Right lobe of liver (tissue), 6 donors: ENCODE results near the gene HMGCL. TPM values are rescaled to one million over a fixed set of nuclear protein-coding genes. Genes with fewer than 3 reads are reported as not detected.

Source experiments
- ATAC-seq, 4 donors: fragments of 200-7000 bp; cut with Tn5 transposase; one replicate each; pipeline ENCODE4 v1.9.1; 2020; ENCODE audit warnings: mild to moderate bottlenecking in 4 of 4, moderate library complexity in 4 of 4
- DNase-seq, 3 donors: peaks; one replicate each; pipeline ENCODE4 v3.0.0-alpha.2; 2020
- H3K27ac ChIP-seq, 3 donors: fragments of 200-600 bp; one replicate each; pipeline ENCODE4 v1.8.0; 2022
- H3K27me3 ChIP-seq, 2 donors: fragments of 200-600 bp; one replicate each; pipeline ENCODE4 v1.8.0; 2022
- H3K36me3 ChIP-seq, 4 donors: fragments of 200-600 bp; sonication (generic) in 1 of 4; one replicate each; pipeline versions ENCODE4 v1.5.1 to v1.8.0; 2017 to 2022; ENCODE audit warnings: control low read depth in 1 of 4
- H3K4me1 ChIP-seq, 4 donors: fragments of 200-600 bp; sonication (generic) in 1 of 4; one replicate each; pipeline versions ENCODE4 v1.5.1 to v1.8.0; 2017 to 2022; ENCODE audit warnings: control low read depth in 1 of 4
- H3K4me3 ChIP-seq, 3 donors: fragments of 200-600 bp; one replicate each; pipeline ENCODE4 v1.8.0; 2022
- H3K9me3 ChIP-seq, 4 donors: fragments of 200-600 bp; sonication (generic) in 1 of 4; one replicate each; pipeline versions ENCODE4 v1.5.1 to v1.8.0; 2017 to 2022; ENCODE audit warnings: control low read depth in 1 of 4
- CTCF ChIP-seq, 4 donors: fragments of 200-600 bp in 3 of 4; fragments of 450-650 bp in 1 of 4; IDR thresholded peaks; one replicate each; pipeline versions ENCODE4 v1.5.1 to v1.8.0; 2016 to 2022; ENCODE audit warnings: antibody characterized with exemption in 4 of 4, mild to moderate bottlenecking in 2 of 4
- POLR2A ChIP-seq: fragments of 450-650 bp; IDR thresholded peaks from one replicate; pipeline ENCODE4 v1.6.1; 2017; ENCODE audit warnings: antibody characterized with exemption, mild to moderate bottlenecking
- WGBS: methylation state at CpG from one replicate; pipeline ENCODE4 v1.1.6; 2018; ENCODE audit warnings: low coverage, low lambda C conversion rate; ENCODE audit not compliant: insufficient coverage; ENCODE audit errors: missing lambda C conversion rate; 5-methylcytosine and 5-hydroxymethylcytosine counted together
- intact Hi-C, 2 donors: fragments of 100-400 bp; cut with DNase I; formaldehyde crosslinking; loops; one replicate each; pipeline versions ENCODE4 v1.11.2 to v1.14.1; 2022
- long read RNA-seq: library from polyadenylated mRNA; unstranded; transcript quantifications from one replicate; pipeline ENCODE4 v2.0.0, GENCODE V29; 2019
- total RNA-seq, 6 experiments: library from RNA; depleted of rRNA in 2 of 6; stranded (reverse); fragments of >200 nt in 2 of 6; fragmentation: NEBNext Ultra II Directional in 3 of 6; extraction: Animal tissue kit (Norgen Biotek cat#: 25700) in 3 of 6; gene quantifications; one replicate each; pipeline versions ENCODE4 v1.1.0 to v1.2.4, GENCODE V29; 2016 to 2023
- donor health status: DM: no; HTN: yes; CAD: no.
- donor health status: DM: no; HTN: no; CAD: no.
- donor health status: DM: no; HTN: no; CAD: no.
- donor health status: DM: no; HTN: yes; CAD: no.
- donor health status: DM: no; HTN: yes; CAD: no.

HMGCL gene
- 100 to 1,000 TPM; 143 to 178 (median 160) TPM for total RNA-seq
- long read RNA-seq, transcript HMGCL-203 (9 exons, 1,600 nt) = major isoform, 79 of 95 reads
- long read RNA-seq, partial matches to known transcripts = 6 of 95 reads
- long read RNA-seq, other reads (novel, unspliced or antisense) = 10 of 95 reads

GRCh38 chr1:23825076-23825761, at the start of gene HMGCL:
TSS of gene HMGCL (minus strand) at chr1:23825429. CDS start at chr1:23825415, 14 bp downstream.
- intact Hi-C loops = no loop called here
- H3K27ac ChIP-seq = peak within 1 kb of the TSS; percentile 97 to 99 (median 98)
- peak within 1 kb of the TSS; percentile 90 to 94 (median 91) for H3K4me3 ChIP-seq
- no peaks in the 10 kb centered on the region for H3K27me3 ChIP-seq
- peaks cover 0 to 12% (median 0%) of the 10 kb centered on the region in 4 donors for H3K4me1 ChIP-seq
- DNase-seq = peak; percentile 92 to 93 (median 92)
- H3K9me3 ChIP-seq = no peaks in the 10 kb centered on the region
- peak; percentile 96 to 98 (median 97) for ATAC-seq
- TF ChIP-seq POLR2A (peak; percentile 90), CTCF (IDR thresholded peaks at IDR 0.05) (no peak)
- no peaks in the 10 kb centered on the region for H3K36me3 ChIP-seq
- under 1% methylated on average over 17 of the region's 42 CpGs for WGBS

- Histone ChIP-seq H3K27ac (no peak overlapping the region), H3K4me3 (no peak overlapping the region), H3K4me1 (peaks cover 0 to 2% (median under 1%) of the 10 kb centered on the region in 4 donors), H3K27me3 (no peaks in the 10 kb centered on the region), H3K36me3 (no peaks in the 10 kb centered on the region), H3K9me3 (no peaks in the 10 kb centered on the region)
- TF ChIP-seq CTCF (IDR thresholded peaks at IDR 0.05) = no peak
- no peak for TF ChIP-seq POLR2A
- intact Hi-C loops = no loop called here
- DNase-seq (no peak), ATAC-seq (no peak)
- WGBS = 80% methylated on average over 3 of the region's 3 CpGs
These were observed 47.2 kb upstream of the HMGCL start for GRCh38 chr1:23872421-23872820.

GRCh38 chr1:23869051-23869450, 43.8 kb upstream of the HMGCL start:
- DNase-seq = no peak

GRCh38 chr1:23868557-23869016, 43.4 kb upstream of the HMGCL start:
- DNase-seq = peak in 1 of 3 donors; percentile 51

More at GRCh38 chr1:23869051-23869450, 43.8 kb upstream of the HMGCL start:
- Histone ChIP-seq H3K4me1 (peaks cover 0 to 7% (median 3%) of the 10 kb centered on the region in 4 donors), H3K36me3 (peaks cover 0 to 5% (median 0%) of the 10 kb centered on the region in 4 donors), H3K9me3 (no peaks in the 10 kb centered on the region), H3K4me3 (peak overlapping the region; percentile 89 to 99 (median 91)), H3K27me3 (no peaks in the 10 kb centered on the region), H3K27ac (peak overlapping the region in 2 of 3 donors; percentile 3 to 41)
- TF ChIP-seq POLR2A (no peak), CTCF (IDR thresholded peaks at IDR 0.05) (no peak)
- ATAC-seq = no peak
- WGBS = 55% methylated on average over 10 of the region's 10 CpGs
- intact Hi-C loops = loop anchor here in 1 of 2 donors (10.0 kb wide), 1 partner anchor 64 kb away; the partner anchor contains the start of gene GALE

More at GRCh38 chr1:23868557-23869016, 43.4 kb upstream of the HMGCL start:
- peak overlapping the region; percentile 3 to 55 (median 41) for H3K27ac ChIP-seq
- peak overlapping the region; percentile 89 to 99 (median 91) for H3K4me3 ChIP-seq
- H3K4me1 ChIP-seq = peaks cover 0 to 7% (median 3%) of the 10 kb centered on the region in 4 donors
- TF ChIP-seq CTCF (IDR thresholded peaks at IDR 0.05) = peak in 2 of 4 donors; percentile 19 to 34
- no peak for TF ChIP-seq POLR2A
- peaks cover 0 to 8% (median 0%) of the 10 kb centered on the region in 4 donors for H3K36me3 ChIP-seq
- WGBS = 16% methylated on average over 20 of the region's 20 CpGs
- intact Hi-C loops = loop anchor here in 1 of 2 donors (10.0 kb wide), 1 partner anchor 64 kb away; the partner anchor contains the start of gene GALE
- no peaks in the 10 kb centered on the region for H3K9me3 ChIP-seq
- no peaks in the 10 kb centered on the region for H3K27me3 ChIP-seq
- ATAC-seq = peak; percentile 31 to 49 (median 38)
